Measurements from ENCODE around the gene ADAMTS20.
"Not testable (repeated sequence)": the region's sequence is repeated elsewhere in the genome, so short reads cannot be mapped to it uniquely, and the experiment has no call there.

ADAMTS20 gene

GRCh38 chr12:43462741-43463140 lies 89.3 kb downstream of the ADAMTS20 start:
- DNase-seq, result no peak

- no peak for DNase-seq
These were observed 89.9 kb downstream of the ADAMTS20 start for GRCh38 chr12:43462080-43462479.

- DNase-seq, result no peak
These were observed 92.7 kb downstream of the ADAMTS20 start for GRCh38 chr12:43459285-43459684.

GRCh38 chr12:43453761-43454160 lies 98.2 kb downstream of the ADAMTS20 start:
- DNase-seq, result no peak

- DNase-seq, result no peak
These were observed 107.0 kb downstream of the ADAMTS20 start for GRCh38 chr12:43444940-43445564.

- DNase-seq, result no peak
These were observed 115.4 kb downstream of the ADAMTS20 start for GRCh38 chr12:43436597-43436996.

- DNase-seq, result no peak
These were observed 117.4 kb downstream of the ADAMTS20 start for GRCh38 chr12:43434614-43435013.

GRCh38 chr12:43428088-43428600 lies 123.9 kb downstream of the ADAMTS20 start:
- DNase-seq, result no peak

- no peak for DNase-seq
These were observed 126.6 kb downstream of the ADAMTS20 start for GRCh38 chr12:43425361-43425760.

- DNase-seq, result no peak
These were observed 135.0 kb downstream of the ADAMTS20 start for GRCh38 chr12:43416981-43417380.

- DNase-seq, result no peak
These were observed 144.0 kb downstream of the ADAMTS20 start for GRCh38 chr12:43407816-43408645.

- DNase-seq, result no peak
These were observed 145.2 kb downstream of the ADAMTS20 start for GRCh38 chr12:43406801-43407200.

- no peak for DNase-seq
These were observed 149.6 kb downstream of the ADAMTS20 start for GRCh38 chr12:43402436-43402835.

GRCh38 chr12:43401096-43401495 lies 150.9 kb downstream of the ADAMTS20 start:
- DNase-seq, result no peak

GRCh38 chr12:43396671-43397070 lies 155.3 kb downstream of the ADAMTS20 start:
- no peak for DNase-seq

GRCh38 chr12:43392116-43392515 lies 159.9 kb downstream of the ADAMTS20 start:
- DNase-seq, result no peak

- no peak for DNase-seq
These were observed 170.1 kb downstream of the ADAMTS20 start for GRCh38 chr12:43381879-43382278.

- no peak for DNase-seq
These were observed 173.6 kb downstream of the ADAMTS20 start for GRCh38 chr12:43378448-43378847.

GRCh38 chr12:43370263-43370662 lies 181.7 kb downstream of the ADAMTS20 start:
- DNase-seq, result no peak

GRCh38 chr12:43362910-43363694 lies 188.9 kb downstream of the ADAMTS20 start:
- no peak for DNase-seq

- DNase-seq, result no peak
These were observed 190.8 kb downstream of the ADAMTS20 start for GRCh38 chr12:43361031-43361710.

GRCh38 chr12:43360001-43360400 lies 192.0 kb downstream of the ADAMTS20 start:
- DNase-seq, result not testable (repeated sequence)

GRCh38 chr12:43357141-43357540 lies 194.9 kb downstream of the ADAMTS20 start:
- DNase-seq, result no peak
